HepG2 (cell line): ENCODE data around the gene WDR47. TPM values are rescaled to one million over a fixed set of nuclear protein-coding genes. Genes with fewer than 3 reads are reported as not detected.

Experiments used
- CHCHD3 ChIP-seq: sonication (generic); formaldehyde crosslinking; IDR thresholded peaks from 2 replicates; pipeline ENCODE4 v1.8.0; 2022; ENCODE audit warnings: mild to moderate bottlenecking, missing genetic modification reagents, moderate library complexity
- ELK4 ChIP-seq: sonication (generic); formaldehyde crosslinking; IDR thresholded peaks from 2 replicates; pipeline ENCODE4 v1.9.0; 2021; ENCODE audit warnings: missing genetic modification reagents, borderline replicate concordance
- HOXD1 ChIP-seq: sonication (generic); formaldehyde crosslinking; IDR thresholded peaks from 2 replicates; pipeline ENCODE4 v1.5.0; 2020; ENCODE audit warnings: missing genetic modification reagents
- LRRFIP1 ChIP-seq: sonication (generic); formaldehyde crosslinking; conservative IDR thresholded peaks from 2 replicates; pipeline ENCODE4 v1.4.0; 2020; ENCODE audit warnings: missing genetic modification reagents
- PAWR ChIP-seq: sonication (generic); formaldehyde crosslinking; IDR thresholded peaks from 2 replicates; pipeline ENCODE4 v1.4.0; 2020; ENCODE audit warnings: missing genetic modification reagents, mild to moderate bottlenecking, borderline replicate concordance
- POLR2AphosphoS2 ChIP-seq: IDR thresholded peaks from 2 replicates; pipeline ENCODE4 v1.6.1; 2011; ENCODE audit warnings: low read depth, low read length, improper control_type of control experiment
- SOX6 ChIP-seq, 2 experiments: fragments of 450-650 bp in 1 of 2; sonication (generic) in 1 of 2; formaldehyde crosslinking in 1 of 2; IDR thresholded peaks; 2 replicates each; pipeline versions ENCODE4 v1.4.0 to v1.6.1; 2017 to 2020; ENCODE audit warnings: antibody characterized with exemption in 1 of 2, mild to moderate bottlenecking in 1 of 2, missing genetic modification reagents in 1 of 2
- SP1 ChIP-seq, 2 experiments: fragments of 450-650 bp in 1 of 2; sonication (generic) in 1 of 2; formaldehyde crosslinking in 1 of 2; IDR thresholded peaks; 2 replicates each; pipeline versions ENCODE4 v1.4.0 to v1.6.1; 2016 to 2020; ENCODE audit warnings: missing genetic modification reagents in 1 of 2
- TP53 ChIP-seq: sonication (generic); formaldehyde crosslinking; conservative IDR thresholded peaks from 2 replicates; pipeline ENCODE4 v1.4.0; 2020; ENCODE audit warnings: missing genetic modification reagents
- ZFAT ChIP-seq: sonication (generic); formaldehyde crosslinking; conservative IDR thresholded peaks from 2 replicates; pipeline ENCODE4 v1.8.1; 2023; ENCODE audit warnings: missing genetic modification reagents, inconsistent platforms
- ZNF10 ChIP-seq: sonication (generic); formaldehyde crosslinking; IDR thresholded peaks from 2 replicates; pipeline ENCODE4 v1.4.0; 2020; ENCODE audit warnings: mild to moderate bottlenecking, low read depth, missing genetic modification reagents, borderline replicate concordance
- ZNF142 ChIP-seq: sonication (generic); formaldehyde crosslinking; IDR thresholded peaks from 2 replicates; pipeline ENCODE4 v1.4.0; 2020; ENCODE audit warnings: missing genetic modification reagents
- ZNF614 ChIP-seq: IDR thresholded peaks from 2 replicates; pipeline ENCODE4 v1.6.1; 2018; ENCODE audit warnings: missing biosample characterization, missing genetic modification reagents, inconsistent platforms, borderline replicate concordance
- ZNF629 ChIP-seq: sonication (generic); formaldehyde crosslinking; conservative IDR thresholded peaks from 2 replicates; pipeline ENCODE4 v1.5.0; 2020; ENCODE audit warnings: missing genetic modification reagents
- ZSCAN22 ChIP-seq: sonication (generic); formaldehyde crosslinking; IDR thresholded peaks from 2 replicates; pipeline ENCODE4 v1.4.0; 2020; ENCODE audit warnings: mild to moderate bottlenecking, missing genetic modification reagents
- polyA plus RNA-seq, 8 experiments: library from polyadenylated mRNA; depleted of rRNA in 3 of 8; stranded (reverse) in 7 of 8; unstranded in 1 of 8; fragments of >200 nt; fragmentation: Illumina TruSeq in 4 of 8; extraction: Trizol in 4 of 8; gene quantifications; 2 replicates each; pipeline versions ENCODE4 v1.2.1 to v1.2.3, GENCODE V29; 2011 to 2016; ENCODE audit warnings: low read depth in 4 of 8, missing spikeins in 1 of 8, mixed read lengths in 1 of 8; ENCODE audit not compliant: insufficient read depth in 1 of 8
- total RNA-seq, 5 experiments: library from RNA; depleted of rRNA; stranded (reverse); fragments of >200 nt; fragmentation: Illumina TruSeq; extraction: Trizol; gene quantifications; 2 replicates each; pipeline ENCODE4 v1.2.3, GENCODE V29; 2016; ENCODE audit warnings: low read depth in 1 of 5
- TF ChIP-seq, protein P1 (sequence below), 2 experiments: sonication (generic) in 1 of 2; formaldehyde crosslinking in 1 of 2; IDR thresholded peaks; 2 replicates each; pipeline versions ENCODE4 v1.4.0 to v1.6.1; 2018 to 2020; ENCODE audit warnings: missing genetic modification reagents in 2 of 2, borderline replicate concordance in 1 of 2, low read depth in 1 of 2, mild to moderate bottlenecking in 1 of 2, missing biosample characterization in 1 of 2

The WDR47 gene
- total and polyA plus RNA-seq, 2 of the 13 experiments (the other 11 are each of a cell fraction or from before 2014, with no cell fraction given), result 4.3 to 5.9 TPM

DNA sequence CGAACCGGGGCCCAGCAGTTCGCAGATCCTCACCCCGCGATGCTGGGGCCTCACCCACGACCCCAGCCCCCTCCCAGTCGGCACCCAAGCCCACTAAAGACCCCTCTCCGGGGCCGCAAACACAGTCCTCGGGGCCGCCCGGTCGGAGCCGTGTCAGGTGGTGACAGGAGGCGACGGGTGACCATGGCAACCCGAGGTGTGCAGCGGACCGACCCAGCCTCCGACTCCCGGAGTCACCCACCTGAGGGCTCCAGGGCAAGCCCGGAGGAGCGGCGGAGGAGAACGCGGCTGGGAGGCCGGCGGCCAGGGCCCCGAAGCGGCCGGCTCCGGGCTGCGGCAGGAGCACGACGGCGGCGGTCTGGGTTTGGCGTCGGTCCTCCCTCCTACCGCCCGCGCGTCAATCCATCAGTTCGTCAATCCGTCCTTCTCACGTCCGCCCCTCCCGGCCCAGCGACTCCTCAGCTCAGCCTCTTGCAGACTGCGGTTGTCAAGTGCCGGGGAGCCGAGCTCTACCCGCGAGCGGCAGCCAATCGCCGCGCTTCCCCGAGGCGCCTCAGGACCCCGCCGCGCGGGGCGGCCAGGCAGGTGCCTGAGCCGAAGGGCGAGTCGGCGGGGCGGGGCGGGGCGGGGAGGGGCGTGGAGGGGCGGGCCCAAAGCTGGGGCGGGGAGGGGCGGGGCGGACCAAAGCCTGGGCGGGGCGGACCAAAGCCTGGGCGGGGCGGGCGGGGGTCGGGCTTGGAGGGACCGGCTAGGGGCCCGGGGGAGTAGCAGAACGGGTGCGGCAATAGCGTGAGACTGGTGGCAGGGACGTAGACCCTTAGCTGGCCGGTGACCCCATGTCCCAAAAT lies at the start of gene WDR47 (continued):
- TF ChIP-seq CHCHD3 (CRISPR knock-in tag) (no peak), ZFAT (CRISPR knock-in tag) (no peak), ZNF629 (CRISPR knock-in tag) (no peak), PAWR (no peak), HOXD1 (CRISPR knock-in tag) (no peak), ZSCAN22 (CRISPR knock-in tag) (no peak), ZNF142 (CRISPR knock-in tag) (0 out of 2 replicates have a peak, but pooled peaks have one; percentile 18), SP1 (IDR thresholded peaks at IDR 0.05) (no peak), SP1 (CRISPR knock-in tag; IDR thresholded peaks at IDR 0.05) (peak; percentile 35; the same call in 1 of the 2 replicates), TP53 (no peak), ZNF614 (CRISPR knock-in tag) (peak; percentile 50; the same call in 1 of the 2 replicates), LRRFIP1 (CRISPR knock-in tag) (no peak), ZNF10 (no peak), ELK4 (CRISPR knock-in tag) (no peak), SOX6 (IDR thresholded peaks at IDR 0.05) (no peak), SOX6 (CRISPR knock-in tag; IDR thresholded peaks at IDR 0.05) (no peak; the same call in 1 of the 2 replicates), POLR2AphosphoS2 (no peak)
- TF ChIP-seq, protein P1, sequence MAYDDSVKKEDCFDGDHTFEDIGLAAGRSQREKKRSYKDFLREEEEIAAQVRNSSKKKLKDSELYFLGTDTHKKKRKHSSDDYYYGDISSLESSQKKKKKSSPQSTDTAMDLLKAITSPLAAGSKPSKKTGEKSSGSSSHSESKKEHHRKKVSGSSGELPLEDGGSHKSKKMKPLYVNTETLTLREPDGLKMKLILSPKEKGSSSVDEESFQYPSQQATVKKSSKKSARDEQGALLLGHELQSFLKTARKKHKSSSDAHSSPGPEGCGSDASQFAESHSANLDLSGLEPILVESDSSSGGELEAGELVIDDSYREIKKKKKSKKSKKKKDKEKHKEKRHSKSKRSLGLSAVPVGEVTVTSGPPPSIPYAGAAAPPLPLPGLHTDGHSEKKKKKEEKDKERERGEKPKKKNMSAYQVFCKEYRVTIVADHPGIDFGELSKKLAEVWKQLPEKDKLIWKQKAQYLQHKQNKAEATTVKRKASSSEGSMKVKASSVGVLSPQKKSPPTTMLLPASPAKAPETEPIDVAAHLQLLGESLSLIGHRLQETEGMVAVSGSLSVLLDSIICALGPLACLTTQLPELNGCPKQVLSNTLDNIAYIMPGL (CRISPR knock-in tag; IDR thresholded peaks at IDR 0.05; ENCODE audit: borderline replicate concordance in 1 of 2, low read depth in 1 of 2), result peak; percentile 57 to 71; a peak in 1 of 4 replicates
